GM23338 (cell line): ENCODE data around the gene FGD4. TPM values are rescaled to one million over a fixed set of nuclear protein-coding genes. Genes with fewer than 3 reads are reported as not detected.

Source experiments
- ATAC-seq: fragments of 200-7000 bp; cut with Tn5 transposase; 3 replicates; pipeline ENCODE4 v1.9.1; 2020
- DNase-seq: peaks from one replicate; pipeline ENCODE4 v3.0.0-alpha.2; 2015; ENCODE audit warnings: low spot score
- H2AFZ ChIP-seq: fragments of 200-600 bp; sonication (generic); 2 replicates; pipeline ENCODE4 v1.8.0; 2016; ENCODE audit warnings: antibody characterized with exemption, mild to moderate bottlenecking, moderate library complexity
- H3F3A ChIP-seq: fragments of 200-600 bp; sonication (generic); replicated peaks from 2 replicates; pipeline ENCODE4 v1.8.0; 2017; ENCODE audit warnings: antibody characterized with exemption, mixed run types, low read depth
- H3K27ac ChIP-seq: fragments of 200-600 bp; sonication (generic); 2 replicates; pipeline ENCODE4 v1.6.1; 2016; ENCODE audit warnings: low read depth
- H3K27me3 ChIP-seq: fragments of 200-600 bp; sonication (generic); 2 replicates; pipeline ENCODE4 v1.8.0; 2016; ENCODE audit warnings: mild to moderate bottlenecking, mixed run types, moderate library complexity; ENCODE audit not compliant: insufficient read depth
- H3K36me3 ChIP-seq: fragments of 200-600 bp; sonication (generic); 2 replicates; pipeline ENCODE4 v1.8.0; 2016; ENCODE audit warnings: mild to moderate bottlenecking; ENCODE audit not compliant: insufficient read depth
- H3K4me1 ChIP-seq: fragments of 200-600 bp; sonication (generic); 2 replicates; pipeline ENCODE4 v1.8.0; 2016; ENCODE audit warnings: mild to moderate bottlenecking, moderate library complexity; ENCODE audit not compliant: insufficient read depth
- H3K4me2 ChIP-seq: fragments of 200-600 bp; sonication (generic); 2 replicates; pipeline ENCODE4 v1.7.1; 2017; ENCODE audit warnings: mixed run types
- H3K4me3 ChIP-seq: fragments of 200-600 bp; sonication (generic); 2 replicates; pipeline ENCODE4 v1.6.1; 2016; ENCODE audit warnings: mixed run types
- H3K79me2 ChIP-seq: fragments of 200-600 bp; sonication (generic); replicated peaks from 2 replicates; pipeline ENCODE4 v1.8.0; 2017; ENCODE audit warnings: mild to moderate bottlenecking; ENCODE audit not compliant: insufficient read depth
- H3K9me2 ChIP-seq: fragments of 200-600 bp; sonication (generic); 2 replicates; pipeline ENCODE4 v1.8.0; 2017; ENCODE audit not compliant: insufficient read depth
- H4K20me1 ChIP-seq: fragments of 200-600 bp; sonication (generic); replicated peaks from 2 replicates; pipeline ENCODE4 v1.8.0; 2017; ENCODE audit warnings: mild to moderate bottlenecking; ENCODE audit not compliant: insufficient read depth
- H3K27ac Mint-ChIP-seq: 2 replicates; pipeline ENCODE4 v1.8.0; 2020; ENCODE audit warnings: inconsistent platforms, mild to moderate bottlenecking, moderate library complexity, mixed read lengths
- H3K27me3 Mint-ChIP-seq: 3 replicates; pipeline ENCODE4 v1.8.0; 2022; ENCODE audit warnings: low read depth, mild to moderate bottlenecking, moderate library complexity, mixed read lengths, inconsistent platforms; ENCODE audit not compliant: insufficient read depth, poor library complexity
- H3K36me3 Mint-ChIP-seq: 3 replicates; pipeline ENCODE4 v1.8.0; 2021; ENCODE audit warnings: low read depth, mild to moderate bottlenecking, inconsistent platforms, moderate library complexity, mixed read lengths
- H3K4me1 Mint-ChIP-seq: 3 replicates; pipeline ENCODE4 v1.8.0; 2020; ENCODE audit warnings: mild to moderate bottlenecking, inconsistent platforms, mixed read lengths
- H3K4me3 Mint-ChIP-seq: 3 replicates; pipeline ENCODE4 v1.8.0; 2021; ENCODE audit warnings: moderate library complexity, mild to moderate bottlenecking, inconsistent platforms, mixed read lengths
- H3K9me3 Mint-ChIP-seq: 3 replicates; pipeline ENCODE4 v1.8.0; 2020; ENCODE audit warnings: moderate library complexity, mild to moderate bottlenecking, inconsistent platforms, mixed read lengths
- CREB1 ChIP-seq: fragments of 250-450 bp; sonication (Bioruptor Pico); IDR thresholded peaks from 2 replicates; pipeline ENCODE4 v1.5.0; 2020; ENCODE audit warnings: low read depth, mild to moderate bottlenecking, moderate library complexity
- CTCF ChIP-seq, 2 experiments: fragments of 200-600 bp in 1 of 2; sonication (generic) in 1 of 2; conservative IDR thresholded peaks; 2 replicates each; pipeline versions ENCODE4 v1.5.1 to v1.6.1; 2016 to 2017; ENCODE audit warnings: antibody characterized with exemption in 2 of 2, low read depth in 2 of 2, mild to moderate bottlenecking in 2 of 2, moderate library complexity in 1 of 2
- ETS1 ChIP-seq: IDR thresholded peaks from 2 replicates; pipeline ENCODE4 v1.6.1; 2016; ENCODE audit warnings: antibody characterized with exemption
- EZH2 ChIP-seq: fragments of 200-600 bp; sonication (generic); IDR thresholded peaks from one replicate; pipeline ENCODE4 v1.8.0; 2017; ENCODE audit warnings: antibody characterized with exemption, mild to moderate bottlenecking, low read depth; ENCODE audit not compliant: unreplicated experiment
- EZH2phosphoT487 ChIP-seq: fragments of 200-600 bp; sonication (generic); IDR thresholded peaks from one replicate; pipeline ENCODE4 v1.8.1; 2018; ENCODE audit warnings: antibody characterized with exemption; ENCODE audit not compliant: unreplicated experiment
- JUNB ChIP-seq: IDR thresholded peaks from one replicate; pipeline ENCODE4 v1.6.1; 2016; ENCODE audit warnings: antibody characterized with exemption; ENCODE audit not compliant: unreplicated experiment
- NANOG ChIP-seq: IDR thresholded peaks from 2 replicates; pipeline ENCODE4 v1.6.1; 2016; ENCODE audit warnings: antibody characterized with exemption, borderline replicate concordance
- POLR2AphosphoS5 ChIP-seq: IDR thresholded peaks from 2 replicates; pipeline ENCODE4 v1.6.1; 2016; ENCODE audit warnings: antibody characterized with exemption, low read depth
- REST ChIP-seq: IDR thresholded peaks from one replicate; pipeline ENCODE4 v1.6.1; 2018; ENCODE audit warnings: antibody characterized with exemption; ENCODE audit not compliant: unreplicated experiment
- STAT1 ChIP-seq: IDR thresholded peaks from one replicate; pipeline ENCODE4 v1.6.1; 2016; ENCODE audit warnings: antibody characterized with exemption; ENCODE audit not compliant: unreplicated experiment
- ZNF114 ChIP-seq: fragments of 250-450 bp; sonication (Bioruptor Pico); IDR thresholded peaks from 2 replicates; pipeline ENCODE4 v1.5.0; 2020; ENCODE audit warnings: mild to moderate bottlenecking, moderate library complexity
- ZNF331 ChIP-seq: fragments of 250-450 bp; sonication (Bioruptor Pico); IDR thresholded peaks from 2 replicates; pipeline ENCODE4 v1.5.0; 2020; ENCODE audit warnings: low read depth, mild to moderate bottlenecking, moderate library complexity
- ZNF462 ChIP-seq: fragments of 250-450 bp; sonication (Bioruptor Pico); IDR thresholded peaks from 2 replicates; pipeline ENCODE4 v1.5.0; 2020; ENCODE audit warnings: mild to moderate bottlenecking, moderate library complexity
- polyA plus RNA-seq: library from polyadenylated mRNA; unstranded; fragments of >200 nt; fragmentation: Nextera tagmentation; extraction: Ambion mirVana; gene quantifications from 2 replicates; pipeline ENCODE4 v1.2.1, GENCODE V29; 2016
- total RNA-seq: library from RNA; depleted of rRNA; stranded (reverse); fragments of >200 nt; shearing (Covaris generic); gene quantifications from 2 replicates; pipeline ENCODE4 v1.2.3, GENCODE V29; 2014

FGD4 gene
- total and polyA plus RNA-seq, 2 experiments from 2014 or later, result 24.3 to 54.3 TPM

- H3K4me2 ChIP-seq, result peak overlapping the region; percentile 56
- H3K79me2 ChIP-seq, result peaks cover 73% of the 10 kb centered on the region
- no peak for TF ChIP-seq ZNF462 (CRISPR knock-in tag)
- TF ChIP-seq CREB1 (CRISPR knock-in tag), result no peak
- no peak for TF ChIP-seq ZNF114 (CRISPR knock-in tag)
- no peak for TF ChIP-seq EZH2phosphoT487
- TF ChIP-seq ZNF331 (CRISPR knock-in tag), result no peak
- TF ChIP-seq POLR2AphosphoS5, result no peak
- no peak for TF ChIP-seq ETS1
- no peak for TF ChIP-seq STAT1
- TF ChIP-seq JUNB, result no peak
- TF ChIP-seq EZH2, result no peak
- no peak for TF ChIP-seq NANOG
- TF ChIP-seq REST, result no peak
- TF ChIP-seq CTCF (conservative IDR thresholded peaks at IDR 0.05; ENCODE audit: low read depth in 2 of 2), result no peak
- H3K27me3 ChIP-seq, result no peaks in the 10 kb centered on the region
- peaks cover 3% of the 10 kb centered on the region for H3K27me3 Mint-ChIP-seq
- no peak overlapping the region for H2AFZ ChIP-seq
- H3K36me3 Mint-ChIP-seq, result peaks cover 37% of the 10 kb centered on the region
- H3K27ac ChIP-seq, result peak overlapping the region; percentile 70
- 0 out of 2 replicates have a peak overlapping the region, but pooled peaks have one; percentile 6 for H3K4me3 ChIP-seq
- peaks cover 4% of the 10 kb centered on the region; the same call in 1 of the 2 replicates for H3F3A ChIP-seq
- peaks cover 49% of the 10 kb centered on the region for H3K4me1 Mint-ChIP-seq
- peaks cover 9% of the 10 kb centered on the region; the same call in 1 of the 2 replicates for H3K36me3 ChIP-seq
- peaks cover 19% of the 10 kb centered on the region for H4K20me1 ChIP-seq
- H3K27ac Mint-ChIP-seq, result 0 out of 2 replicates have a peak overlapping the region, but pooled peaks have one; percentile 19
- H3K4me1 ChIP-seq, result peaks cover 56% of the 10 kb centered on the region
- ATAC-seq, result peak; percentile 61
- no peak for DNase-seq
- H3K9me3 Mint-ChIP-seq, result peaks cover 16% of the 10 kb centered on the region
- no peak overlapping the region for H3K4me3 Mint-ChIP-seq
- no peaks in the 10 kb centered on the region for H3K9me2 ChIP-seq
Measured at GRCh38 chr12:32567296-32567674, 167.9 kb downstream of the FGD4 start.
